NT2/D1 (cell line): ENCODE results near the gene MAL.

Experiments
- DNase-seq: peaks from one replicate; pipeline ENCODE4 v3.0.0-alpha.2; 2011; ENCODE audit warnings: low read depth, low spot score
- H3K27me3 ChIP-seq: 2 replicates; pipeline ENCODE4 v1.6.0; 2011; ENCODE audit warnings: mild to moderate bottlenecking; ENCODE audit not compliant: insufficient read length, insufficient read depth
- H3K36me3 ChIP-seq: 2 replicates; pipeline ENCODE4 v1.6.1; 2011; ENCODE audit warnings: mild to moderate bottlenecking, low read length, mixed read lengths; ENCODE audit not compliant: insufficient read depth, insufficient read length
- H3K4me1 ChIP-seq: 2 replicates; pipeline ENCODE4 v1.5.1; 2011; ENCODE audit not compliant: insufficient read depth, insufficient read length
- H3K4me3 ChIP-seq: 2 replicates; pipeline ENCODE4 v1.5.1; 2011; ENCODE audit warnings: low read depth; ENCODE audit not compliant: insufficient read length
- H3K9ac ChIP-seq: 2 replicates; pipeline ENCODE4 v1.6.0; 2011; ENCODE audit warnings: low read depth; ENCODE audit not compliant: insufficient read length
- H3K9me3 ChIP-seq: 2 replicates; pipeline ENCODE4 v1.5.1; 2011; ENCODE audit warnings: mild to moderate bottlenecking, low read length; ENCODE audit not compliant: insufficient read depth
- SUZ12 ChIP-seq: IDR thresholded peaks from 2 replicates; pipeline ENCODE4 v1.6.1; 2011; ENCODE audit not compliant: insufficient read length, insufficient read depth; ENCODE audit errors: extremely low read depth
- YY1 ChIP-seq: IDR thresholded peaks from 2 replicates; pipeline ENCODE4 v1.6.1; 2011; ENCODE audit not compliant: insufficient read length, insufficient read depth
- ZNF274 ChIP-seq: IDR thresholded peaks from 2 replicates; pipeline ENCODE4 v1.6.1; 2011; ENCODE audit warnings: mild to moderate bottlenecking, low read depth, low read length

The MAL gene

GRCh38 chr2:94993176-94994062, 32.1 kb upstream of the MAL start:
- no peak for TF ChIP-seq SUZ12
- no peak for TF ChIP-seq ZNF274
- TF ChIP-seq YY1 = no peak
- H3K27me3 ChIP-seq = peaks cover 7% of the 10 kb centered on the region

GRCh38 chr2:94994063-94994913, 31.2 kb upstream of the MAL start:
- no peak for DNase-seq
- Histone ChIP-seq H3K4me1 (no peaks in the 10 kb centered on the region), H3K27me3 (peaks cover 7% of the 10 kb centered on the region), H3K9me3 (no peaks in the 10 kb centered on the region), H3K9ac (no peak overlapping the region), H3K36me3 (no peaks in the 10 kb centered on the region), H3K4me3 (no peak overlapping the region)
- no peak for TF ChIP-seq YY1
- TF ChIP-seq ZNF274 = no peak
- TF ChIP-seq SUZ12 = no peak

More at GRCh38 chr2:94993176-94994062, 32.1 kb upstream of the MAL start:
- H3K36me3 ChIP-seq = no peaks in the 10 kb centered on the region
- no peak overlapping the region for H3K4me3 ChIP-seq
- no peak for DNase-seq
- no peak overlapping the region for H3K9ac ChIP-seq
- no peaks in the 10 kb centered on the region for H3K9me3 ChIP-seq
- no peaks in the 10 kb centered on the region for H3K4me1 ChIP-seq

GRCh38 chr2:94994914-94995552, 30.5 kb upstream of the MAL start:
- TF ChIP-seq ZNF274 = no peak
- TF ChIP-seq YY1 = no peak
- TF ChIP-seq SUZ12 = no peak
- Histone ChIP-seq H3K9me3 (no peaks in the 10 kb centered on the region), H3K36me3 (no peaks in the 10 kb centered on the region), H3K9ac (no peak overlapping the region), H3K27me3 (peaks cover 7% of the 10 kb centered on the region), H3K4me1 (no peaks in the 10 kb centered on the region), H3K4me3 (no peak overlapping the region)
- no peak for DNase-seq

GRCh38 chr2:94995553-94996304, 29.8 kb upstream of the MAL start:
- DNase-seq = no peak
- peaks cover 7% of the 10 kb centered on the region for H3K27me3 ChIP-seq
- no peaks in the 10 kb centered on the region for H3K9me3 ChIP-seq
- H3K4me3 ChIP-seq = no peak overlapping the region
- TF ChIP-seq SUZ12 = no peak
- no peak for TF ChIP-seq YY1
- TF ChIP-seq ZNF274 = no peak
- H3K36me3 ChIP-seq = no peaks in the 10 kb centered on the region
- no peaks in the 10 kb centered on the region for H3K4me1 ChIP-seq
- H3K9ac ChIP-seq = no peak overlapping the region

- no peak for DNase-seq
- Histone ChIP-seq H3K9me3 (no peaks in the 10 kb centered on the region), H3K4me3 (no peak overlapping the region), H3K27me3 (peaks cover 7% of the 10 kb centered on the region), H3K4me1 (no peaks in the 10 kb centered on the region), H3K36me3 (no peaks in the 10 kb centered on the region), H3K9ac (no peak overlapping the region)
- no peak for TF ChIP-seq ZNF274
- TF ChIP-seq SUZ12 = no peak
- no peak for TF ChIP-seq YY1
These were observed 29.0 kb upstream of the MAL start for GRCh38 chr2:94996305-94997100.
